ENCODE data around the gene AFAP1.

The AFAP1 gene

DNA sequence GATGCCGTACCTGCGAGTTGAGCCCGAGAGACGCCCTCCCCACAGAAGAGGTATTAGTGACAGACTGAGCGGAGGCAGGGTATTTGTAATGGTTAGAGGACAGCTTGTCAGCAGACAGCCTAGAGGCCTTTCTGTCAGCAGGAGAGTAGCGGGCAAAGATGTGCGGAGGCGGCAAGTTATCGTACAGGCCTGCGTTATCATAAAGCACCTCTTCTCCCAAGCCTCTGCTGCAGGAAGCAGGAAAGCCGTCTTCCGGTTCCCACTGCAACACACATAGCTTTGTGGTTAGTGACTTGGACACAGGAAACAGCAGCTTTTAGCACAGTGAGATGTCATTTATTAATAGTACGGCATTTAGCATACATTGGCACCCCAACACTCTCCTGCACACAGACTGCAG lies 158.3 kb downstream of the AFAP1 start:
- TF ChIP-seq CTCF (IDR thresholded peaks at IDR 0.05) (no peak), ZFX (IDR thresholded peaks at IDR 0.05; ENCODE audit: borderline replicate concordance) (no peak)

GRCh38 chr4:7780751-7781348 lies 158.8 kb downstream of the AFAP1 start:
- TF ChIP-seq ZFX (IDR thresholded peaks at IDR 0.05; ENCODE audit: borderline replicate concordance) (no peak), CTCF (IDR thresholded peaks at IDR 0.05) (no peak)
- no peak overlapping the region for H3K27ac ChIP-seq

More for the DNA sequence above, 158.3 kb downstream of the AFAP1 start:
- no peak overlapping the region for H3K27ac ChIP-seq

GRCh38 chr4:7779432-7779768 lies 160.3 kb downstream of the AFAP1 start:
- no peak overlapping the region for H3K27ac ChIP-seq
- TF ChIP-seq CTCF (IDR thresholded peaks at IDR 0.05) (no peak), ZFX (IDR thresholded peaks at IDR 0.05; ENCODE audit: borderline replicate concordance) (no peak)

DNA sequence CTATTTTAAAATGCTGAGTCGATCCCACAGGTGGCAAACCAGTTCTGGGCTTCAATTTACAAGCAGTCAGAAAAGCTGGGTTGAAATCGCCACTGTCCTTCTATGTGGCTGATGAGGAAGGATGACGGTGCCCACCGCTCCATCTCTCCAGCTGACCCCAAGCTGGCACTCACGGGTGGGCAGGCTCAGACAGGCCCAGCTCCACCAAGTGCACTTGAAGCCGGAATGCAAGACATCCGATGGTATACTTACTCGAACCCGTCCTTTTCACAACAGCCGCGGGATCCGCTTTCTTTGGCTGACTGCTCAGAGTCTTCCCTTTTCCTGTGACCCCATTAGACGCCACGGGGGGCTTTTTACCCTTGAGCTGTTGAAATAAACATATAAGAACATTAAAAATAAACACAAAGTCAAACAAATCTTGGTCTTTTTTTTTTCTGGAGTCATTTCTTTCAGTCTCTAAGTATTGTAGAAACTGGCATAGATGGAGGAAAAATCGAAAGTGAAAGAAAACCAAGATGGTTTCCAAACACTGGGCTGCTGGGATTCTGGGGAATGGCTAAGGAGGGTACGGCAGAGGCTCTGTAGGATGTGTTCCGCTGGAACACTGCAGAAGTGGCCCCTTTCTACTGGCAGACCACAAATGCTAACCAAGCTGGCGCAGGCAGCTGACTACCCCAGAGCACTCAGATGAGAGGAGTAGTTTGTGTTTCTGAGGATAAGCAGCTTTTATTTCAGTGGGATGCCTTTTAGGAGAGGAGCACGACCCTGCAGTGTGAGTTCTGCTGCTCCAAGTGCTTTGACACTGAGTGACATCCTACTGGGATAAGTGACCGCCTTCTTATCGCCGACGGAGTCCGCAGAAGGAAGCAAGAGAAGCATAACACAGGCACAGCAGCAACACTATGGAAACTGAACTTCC lies 160.9 kb downstream of the AFAP1 start:
- H3K27ac ChIP-seq: no peak overlapping the region
- TF ChIP-seq CTCF (IDR thresholded peaks at IDR 0.05) (no peak), ZFX (IDR thresholded peaks at IDR 0.05; ENCODE audit: borderline replicate concordance) (no peak)

DNA sequence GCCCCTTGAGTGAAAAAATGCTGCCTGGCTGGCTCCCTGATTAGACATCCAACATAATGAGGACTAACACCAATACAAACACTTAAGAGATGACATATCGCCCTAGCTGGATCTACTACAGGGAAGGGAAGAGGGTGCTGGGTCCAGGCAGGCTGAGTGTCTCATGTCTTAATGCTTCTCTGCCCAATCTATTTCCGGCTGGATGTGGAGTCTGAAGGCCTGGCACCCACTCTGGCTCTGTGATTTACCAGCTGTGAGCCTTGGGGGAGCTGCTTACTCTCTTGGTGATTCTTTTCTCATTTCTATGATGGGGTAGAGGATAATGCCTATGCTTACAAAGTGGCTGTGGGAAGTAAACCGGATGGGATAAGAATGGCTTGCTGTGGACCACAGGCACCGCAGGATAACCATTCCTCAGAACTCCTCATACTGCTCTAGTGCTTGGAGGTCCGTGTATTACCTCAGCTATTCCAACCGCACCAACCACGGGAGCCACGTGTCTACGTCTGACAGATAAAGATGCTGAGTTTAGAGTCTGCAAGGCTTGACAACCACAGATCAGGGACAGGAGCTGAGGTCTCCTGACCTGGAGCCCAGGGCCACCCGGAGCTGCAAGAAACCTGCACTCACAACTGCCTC lies 161.7 kb downstream of the AFAP1 start:
- H3K27ac ChIP-seq: no peak overlapping the region

DNA sequence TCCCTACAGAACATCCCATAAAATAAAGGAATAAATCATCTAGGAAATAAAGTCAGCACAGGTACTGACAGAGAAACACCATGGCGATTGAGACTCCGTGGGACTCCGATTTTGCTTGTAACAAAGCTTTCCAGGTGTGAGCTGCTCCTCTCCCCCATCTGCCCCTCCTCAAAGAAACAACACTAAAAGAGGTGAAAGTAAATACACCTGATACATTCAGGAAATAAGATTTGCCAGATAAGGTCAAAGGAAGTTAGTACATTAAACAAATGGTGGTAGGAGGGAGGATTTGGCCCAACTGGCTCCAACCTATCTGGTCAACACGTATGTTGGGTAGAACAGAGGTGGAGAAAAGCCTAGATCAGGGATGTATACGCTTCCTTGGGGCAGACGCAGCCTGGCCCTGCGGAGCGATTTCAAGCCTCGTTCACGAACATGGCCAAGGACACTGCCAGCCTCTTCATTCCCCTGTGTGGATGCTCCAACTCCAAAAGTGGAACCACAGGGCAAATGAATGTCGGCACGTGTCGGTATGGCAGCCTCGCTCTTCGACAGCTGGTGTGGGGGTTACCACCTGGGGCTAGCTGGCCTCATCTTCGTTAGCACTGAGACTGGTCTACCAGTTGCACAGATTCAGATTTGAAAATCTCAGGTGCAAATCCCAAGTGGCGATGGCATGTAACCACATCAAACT lies 162.5 kb downstream of the AFAP1 start:
- no peak for TF ChIP-seq CTCF (IDR thresholded peaks at IDR 0.05)
- TF ChIP-seq ZFX (IDR thresholded peaks at IDR 0.05; ENCODE audit: borderline replicate concordance): no peak
- H3K27ac ChIP-seq: no peak overlapping the region

More for the DNA sequence above, 161.7 kb downstream of the AFAP1 start:
- TF ChIP-seq ZFX (IDR thresholded peaks at IDR 0.05; ENCODE audit: borderline replicate concordance) (no peak), CTCF (IDR thresholded peaks at IDR 0.05) (no peak)
